WI38 (cell line): ENCODE data around the gene ZNF831.

ENCODE experiments used
- H3K4me3 ChIP-seq: 2 replicates; pipeline ENCODE4 v1.5.1; 2011; ENCODE audit warnings: low read depth, mild to moderate bottlenecking, control low read depth, low read length
- TF ChIP-seq, protein P1 (sequence below): IDR thresholded peaks from 2 replicates; pipeline ENCODE4 v1.5.1; 2012; ENCODE audit warnings: low read depth, mild to moderate bottlenecking, control low read depth, low read length

The ZNF831 gene

DNA sequence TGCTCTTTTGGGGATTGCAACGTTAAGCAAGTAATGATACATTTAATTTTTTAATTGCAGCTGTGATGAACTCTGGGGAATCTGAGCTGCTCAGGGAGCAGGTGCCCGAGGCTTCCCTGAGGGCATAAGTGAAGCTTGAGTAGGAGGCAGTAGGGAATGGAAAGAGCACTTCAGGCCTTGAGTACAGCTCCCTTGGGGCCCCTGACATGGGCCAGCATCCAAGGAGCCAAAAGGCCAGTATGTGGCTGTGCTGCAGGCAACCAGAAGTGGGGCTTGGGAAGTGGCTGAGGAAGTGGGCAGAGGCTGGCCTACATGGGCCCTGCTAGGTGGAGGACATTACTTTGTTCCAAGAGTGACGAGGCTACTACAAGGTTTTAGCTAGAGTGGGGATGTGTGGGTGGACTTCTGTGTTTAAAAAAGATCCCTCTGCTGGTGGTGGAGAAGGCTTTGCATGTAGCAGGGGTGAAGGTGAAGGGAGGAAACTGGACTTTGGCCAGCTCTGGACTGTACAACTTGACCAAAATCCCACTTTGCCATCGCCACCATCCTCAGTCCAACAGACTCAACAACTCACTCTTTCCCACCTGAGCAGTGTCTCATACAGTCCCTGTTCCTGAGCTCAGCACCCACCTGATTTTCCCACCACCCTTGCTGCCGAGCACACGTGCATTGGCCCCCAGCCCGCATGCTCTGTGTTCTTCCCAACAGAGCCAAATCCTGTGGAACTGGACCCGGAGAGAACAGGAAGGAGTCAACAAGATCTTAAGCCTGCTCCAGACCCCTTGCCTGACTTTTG is 10.9 kb upstream of the ZNF831 start:
- TF ChIP-seq, protein P1, sequence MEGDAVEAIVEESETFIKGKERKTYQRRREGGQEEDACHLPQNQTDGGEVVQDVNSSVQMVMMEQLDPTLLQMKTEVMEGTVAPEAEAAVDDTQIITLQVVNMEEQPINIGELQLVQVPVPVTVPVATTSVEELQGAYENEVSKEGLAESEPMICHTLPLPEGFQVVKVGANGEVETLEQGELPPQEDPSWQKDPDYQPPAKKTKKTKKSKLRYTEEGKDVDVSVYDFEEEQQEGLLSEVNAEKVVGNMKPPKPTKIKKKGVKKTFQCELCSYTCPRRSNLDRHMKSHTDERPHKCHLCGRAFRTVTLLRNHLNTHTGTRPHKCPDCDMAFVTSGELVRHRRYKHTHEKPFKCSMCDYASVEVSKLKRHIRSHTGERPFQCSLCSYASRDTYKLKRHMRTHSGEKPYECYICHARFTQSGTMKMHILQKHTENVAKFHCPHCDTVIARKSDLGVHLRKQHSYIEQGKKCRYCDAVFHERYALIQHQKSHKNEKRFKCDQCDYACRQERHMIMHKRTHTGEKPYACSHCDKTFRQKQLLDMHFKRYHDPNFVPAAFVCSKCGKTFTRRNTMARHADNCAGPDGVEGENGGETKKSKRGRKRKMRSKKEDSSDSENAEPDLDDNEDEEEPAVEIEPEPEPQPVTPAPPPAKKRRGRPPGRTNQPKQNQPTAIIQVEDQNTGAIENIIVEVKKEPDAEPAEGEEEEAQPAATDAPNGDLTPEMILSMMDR: no peak
- H3K4me3 ChIP-seq: no peak overlapping the region

- TF ChIP-seq, protein P1: no peak
- H3K4me3 ChIP-seq: no peak overlapping the region
Measured at GRCh38 chr20:59153355-59153681, 10.3 kb upstream of the ZNF831 start.

- TF ChIP-seq, protein P1: no peak
Measured at GRCh38 chr20:59153832-59154231, 9.8 kb upstream of the ZNF831 start.

GRCh38 chr20:59154317-59155013 is 9.2 kb upstream of the ZNF831 start:
- TF ChIP-seq, protein P1: no peak
- H3K4me3 ChIP-seq: no peak overlapping the region

More at GRCh38 chr20:59153832-59154231, 9.8 kb upstream of the ZNF831 start:
- no peak overlapping the region for H3K4me3 ChIP-seq

DNA sequence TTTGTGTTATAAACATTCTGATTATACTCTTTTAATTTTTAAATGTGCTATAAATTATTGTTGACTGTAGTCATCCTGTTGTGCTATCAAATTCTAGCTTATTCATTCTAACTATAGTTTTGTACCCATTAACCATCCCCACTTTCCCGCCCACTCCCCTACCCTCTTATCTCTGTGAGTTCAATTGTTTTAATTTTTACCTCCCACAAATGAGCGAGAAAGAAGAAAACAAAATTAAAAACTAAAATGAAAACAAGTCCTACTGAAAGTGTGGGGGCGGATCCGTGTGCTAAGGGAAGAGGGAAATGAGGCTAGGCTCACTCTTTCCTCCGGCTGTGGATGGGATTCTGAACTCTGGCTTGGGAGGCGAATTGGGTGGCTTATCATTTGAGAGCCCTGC is 6.6 kb upstream of the ZNF831 start:
- H3K4me3 ChIP-seq: no peak overlapping the region
- TF ChIP-seq, protein P1: no peak

DNA sequence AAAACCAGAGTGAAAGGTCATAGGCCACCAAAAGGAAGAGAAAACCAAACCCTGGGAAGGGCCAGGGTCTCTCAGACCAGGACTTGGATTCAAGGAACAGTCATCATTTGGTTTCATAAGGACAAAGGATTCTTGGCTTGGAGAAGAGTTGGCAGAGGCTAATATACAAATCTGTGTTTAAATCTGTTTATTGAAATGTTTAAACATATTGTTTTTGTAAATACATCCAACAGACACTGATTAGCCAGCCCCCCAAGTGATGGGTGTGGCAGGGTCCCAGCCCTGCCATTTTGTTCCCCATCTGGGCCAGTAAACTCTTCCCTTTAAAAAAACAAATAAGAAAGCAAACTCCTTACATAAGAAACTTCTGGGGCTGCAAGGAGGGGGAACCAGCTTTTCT is 6.1 kb upstream of the ZNF831 start:
- TF ChIP-seq, protein P1: no peak
- no peak overlapping the region for H3K4me3 ChIP-seq

DNA sequence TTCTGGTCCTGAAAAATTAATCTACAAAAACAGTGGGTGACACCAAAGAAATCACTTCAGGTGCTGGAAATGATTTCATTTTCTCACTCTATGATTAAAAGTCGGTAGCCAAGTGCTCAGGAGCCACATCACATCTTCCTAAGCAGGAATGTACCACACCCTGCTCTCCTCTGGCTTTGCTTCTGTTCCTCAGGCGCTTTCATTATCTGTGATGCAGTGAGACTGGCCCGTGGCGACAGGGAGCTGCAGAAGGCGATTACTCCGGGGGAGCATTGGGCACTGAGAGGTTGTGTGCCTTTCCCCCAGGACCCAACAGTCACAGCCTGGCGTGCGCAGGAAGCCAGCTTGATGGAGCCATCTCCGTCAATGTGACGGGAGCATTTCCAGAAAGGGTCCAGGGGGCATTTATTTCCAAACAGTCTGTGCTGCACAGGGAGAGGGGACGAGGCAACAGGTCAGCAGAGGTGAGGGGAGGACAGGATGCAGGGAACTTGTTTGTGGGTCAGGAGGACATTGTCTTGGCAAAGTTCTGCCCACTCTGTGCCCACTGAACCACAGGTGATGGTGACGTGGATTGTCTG is 5.6 kb upstream of the ZNF831 start:
- TF ChIP-seq, protein P1: no peak
- no peak overlapping the region for H3K4me3 ChIP-seq
